ENCODE measurements around the gene TPGS2.
"Not testable (repeated sequence)": the region's sequence is repeated elsewhere in the genome, so short reads cannot be mapped to it uniquely, and the experiment has no call there.

TPGS2 gene

GRCh38 chr18:36828630-36829361 is at the start of gene TPGS2, which contains the start of gene KIAA1328:
TPGS2 (minus strand) TSS chr18:36829002; CDS start chr18:36828767, 235 bp downstream.
KIAA1328 (plus strand) TSS chr18:36829127; CDS start chr18:36829139, 12 bp downstream.
- peak; percentile 76 to 81 for DNase-seq (ENCODE audit: low read depth in 1 of 2, low spot score in 1 of 2)

GRCh38 chr18:36873826-36874225 is 45.0 kb upstream of the TPGS2 start:
- not testable (repeated sequence) for DNase-seq (ENCODE audit: low read depth in 1 of 2, low spot score in 1 of 2)

GRCh38 chr18:36872329-36872728 is 43.5 kb upstream of the TPGS2 start:
- no peak for DNase-seq (ENCODE audit: low read depth in 1 of 2, low spot score in 1 of 2)

- DNase-seq (ENCODE audit: low read depth in 1 of 2, low spot score in 1 of 2): no peak
These were observed 43.0 kb upstream of the TPGS2 start for GRCh38 chr18:36871801-36872200.

GRCh38 chr18:36867056-36867455 is 38.3 kb upstream of the TPGS2 start:
- DNase-seq (ENCODE audit: low read depth in 1 of 2, low spot score in 1 of 2): no peak

- no peak for DNase-seq (ENCODE audit: low read depth in 1 of 2, low spot score in 1 of 2)
These were observed 33.4 kb upstream of the TPGS2 start for GRCh38 chr18:36862182-36862581.

- no peak for DNase-seq (ENCODE audit: low read depth in 1 of 2, low spot score in 1 of 2)
These were observed 28.0 kb upstream of the TPGS2 start for GRCh38 chr18:36856815-36857214.

GRCh38 chr18:36851202-36851590 is 22.4 kb upstream of the TPGS2 start:
- no peak for DNase-seq (ENCODE audit: low read depth in 1 of 2, low spot score in 1 of 2)

GRCh38 chr18:36850527-36851201 is 21.9 kb upstream of the TPGS2 start:
- DNase-seq (ENCODE audit: low read depth in 1 of 2, low spot score in 1 of 2): no peak

- DNase-seq (ENCODE audit: low read depth in 1 of 2, low spot score in 1 of 2): no peak
These were observed 20.6 kb upstream of the TPGS2 start for GRCh38 chr18:36849288-36850006.

- no peak for DNase-seq (ENCODE audit: low read depth in 1 of 2, low spot score in 1 of 2)
These were observed 19.8 kb upstream of the TPGS2 start for GRCh38 chr18:36848609-36849008.

GRCh38 chr18:36843784-36844183 is 15.0 kb upstream of the TPGS2 start:
- DNase-seq (ENCODE audit: low read depth in 1 of 2, low spot score in 1 of 2): no peak

- no peak for DNase-seq (ENCODE audit: low read depth in 1 of 2, low spot score in 1 of 2)
These were observed 14.4 kb upstream of the TPGS2 start for GRCh38 chr18:36843199-36843598.

- no peak for DNase-seq (ENCODE audit: low read depth in 1 of 2, low spot score in 1 of 2)
These were observed 11.0 kb upstream of the TPGS2 start for GRCh38 chr18:36839835-36840234.

GRCh38 chr18:36835927-36836326 is 7.1 kb upstream of the TPGS2 start:
- DNase-seq (ENCODE audit: low read depth in 1 of 2, low spot score in 1 of 2): no peak

- no peak for DNase-seq (ENCODE audit: low read depth in 1 of 2, low spot score in 1 of 2)
These were observed 4.3 kb upstream of the TPGS2 start for GRCh38 chr18:36833120-36833519.

GRCh38 chr18:36831139-36831538 is 2.3 kb upstream of the TPGS2 start:
- no peak for DNase-seq (ENCODE audit: low read depth in 1 of 2, low spot score in 1 of 2)

GRCh38 chr18:36830158-36830495 is 1.3 kb upstream of the TPGS2 start:
- DNase-seq (ENCODE audit: low read depth in 1 of 2, low spot score in 1 of 2): no peak

GRCh38 chr18:36829362-36830157 is 758 bp upstream of the TPGS2 start:
- DNase-seq (ENCODE audit: low read depth in 1 of 2, low spot score in 1 of 2): no peak

- DNase-seq (ENCODE audit: low read depth in 1 of 2, low spot score in 1 of 2): peak in 1 of 2 donors; percentile 3
These were observed 609 bp downstream of the TPGS2 start for GRCh38 chr18:36828157-36828629.

- DNase-seq (ENCODE audit: low read depth in 1 of 2, low spot score in 1 of 2): no peak
These were observed 2.2 kb downstream of the TPGS2 start for GRCh38 chr18:36826556-36826955.
